Ishikawa (cell line): Measurements from ENCODE around the gene PLCB1.

Experiments
- CEBPB ChIP-seq: IDR thresholded peaks from 2 replicates; pipeline ENCODE4 v1.6.1; 2012
- CREB1 ChIP-seq: IDR thresholded peaks from 2 replicates; pipeline ENCODE4 v1.6.1; 2012; ENCODE audit warnings: low read depth
- EGR1 ChIP-seq: IDR thresholded peaks from 2 replicates; pipeline ENCODE4 v1.6.1; 2012
- EP300 ChIP-seq: IDR thresholded peaks from 2 replicates; pipeline ENCODE4 v1.6.1; 2012; ENCODE audit warnings: borderline replicate concordance
- FOXM1 ChIP-seq: IDR thresholded peaks from 2 replicates; pipeline ENCODE4 v1.6.1; 2012; ENCODE audit warnings: low read depth, borderline replicate concordance
- MAX ChIP-seq: IDR thresholded peaks from 2 replicates; pipeline ENCODE4 v1.6.1; 2012
- NFIC ChIP-seq: IDR thresholded peaks from 2 replicates; pipeline ENCODE4 v1.6.1; 2012
- RAD21 ChIP-seq: IDR thresholded peaks from 2 replicates; pipeline ENCODE4 v1.6.1; 2012; ENCODE audit warnings: low read depth
- TAF1 ChIP-seq: IDR thresholded peaks from 2 replicates; pipeline ENCODE4 v1.6.1; 2012; ENCODE audit warnings: low read depth, mild to moderate bottlenecking
- TCF12 ChIP-seq: IDR thresholded peaks from 2 replicates; pipeline ENCODE4 v1.6.1; 2012; ENCODE audit warnings: low read depth
- TEAD4 ChIP-seq: IDR thresholded peaks from 2 replicates; pipeline ENCODE4 v1.6.1; 2012
- YY1 ChIP-seq: IDR thresholded peaks from 2 replicates; pipeline ENCODE4 v1.6.1; 2012; ENCODE audit warnings: low read depth
- ZBTB7A ChIP-seq: IDR thresholded peaks from 2 replicates; pipeline ENCODE4 v1.6.1; 2012; ENCODE audit warnings: low read depth
- TF ChIP-seq, protein P1 (sequence below): IDR thresholded peaks from 2 replicates; pipeline ENCODE4 v1.6.1; 2012; ENCODE audit warnings: low read depth, mild to moderate bottlenecking
- TF ChIP-seq, protein P2 (sequence below): IDR thresholded peaks from 2 replicates; pipeline ENCODE4 v1.6.1; 2012

The PLCB1 gene

DNA sequence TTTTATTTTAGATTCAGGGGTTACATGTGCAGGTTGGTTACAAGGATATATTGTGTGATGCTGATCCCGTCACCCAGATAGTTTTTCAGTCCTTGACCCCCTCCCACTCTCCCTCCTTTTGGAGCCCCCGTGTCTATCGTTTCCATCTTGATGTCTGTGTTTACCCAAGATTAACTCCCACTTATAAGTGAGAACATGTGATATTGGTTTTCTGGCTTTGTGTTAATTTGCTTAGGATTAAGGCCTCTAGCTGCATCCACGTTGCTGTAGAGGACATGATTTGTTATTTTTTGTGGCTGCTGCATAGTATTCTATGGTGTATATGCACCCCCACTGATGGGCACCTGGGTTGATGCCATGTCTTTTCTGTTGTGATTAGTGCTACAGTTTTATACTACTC lies 178.6 kb downstream of the PLCB1 start:
- TF ChIP-seq TCF12 (no peak), EGR1 (no peak)
- TF ChIP-seq, protein P1, sequence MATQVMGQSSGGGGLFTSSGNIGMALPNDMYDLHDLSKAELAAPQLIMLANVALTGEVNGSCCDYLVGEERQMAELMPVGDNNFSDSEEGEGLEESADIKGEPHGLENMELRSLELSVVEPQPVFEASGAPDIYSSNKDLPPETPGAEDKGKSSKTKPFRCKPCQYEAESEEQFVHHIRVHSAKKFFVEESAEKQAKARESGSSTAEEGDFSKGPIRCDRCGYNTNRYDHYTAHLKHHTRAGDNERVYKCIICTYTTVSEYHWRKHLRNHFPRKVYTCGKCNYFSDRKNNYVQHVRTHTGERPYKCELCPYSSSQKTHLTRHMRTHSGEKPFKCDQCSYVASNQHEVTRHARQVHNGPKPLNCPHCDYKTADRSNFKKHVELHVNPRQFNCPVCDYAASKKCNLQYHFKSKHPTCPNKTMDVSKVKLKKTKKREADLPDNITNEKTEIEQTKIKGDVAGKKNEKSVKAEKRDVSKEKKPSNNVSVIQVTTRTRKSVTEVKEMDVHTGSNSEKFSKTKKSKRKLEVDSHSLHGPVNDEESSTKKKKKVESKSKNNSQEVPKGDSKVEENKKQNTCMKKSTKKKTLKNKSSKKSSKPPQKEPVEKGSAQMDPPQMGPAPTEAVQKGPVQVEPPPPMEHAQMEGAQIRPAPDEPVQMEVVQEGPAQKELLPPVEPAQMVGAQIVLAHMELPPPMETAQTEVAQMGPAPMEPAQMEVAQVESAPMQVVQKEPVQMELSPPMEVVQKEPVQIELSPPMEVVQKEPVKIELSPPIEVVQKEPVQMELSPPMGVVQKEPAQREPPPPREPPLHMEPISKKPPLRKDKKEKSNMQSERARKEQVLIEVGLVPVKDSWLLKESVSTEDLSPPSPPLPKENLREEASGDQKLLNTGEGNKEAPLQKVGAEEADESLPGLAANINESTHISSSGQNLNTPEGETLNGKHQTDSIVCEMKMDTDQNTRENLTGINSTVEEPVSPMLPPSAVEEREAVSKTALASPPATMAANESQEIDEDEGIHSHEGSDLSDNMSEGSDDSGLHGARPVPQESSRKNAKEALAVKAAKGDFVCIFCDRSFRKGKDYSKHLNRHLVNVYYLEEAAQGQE = no peak

DNA sequence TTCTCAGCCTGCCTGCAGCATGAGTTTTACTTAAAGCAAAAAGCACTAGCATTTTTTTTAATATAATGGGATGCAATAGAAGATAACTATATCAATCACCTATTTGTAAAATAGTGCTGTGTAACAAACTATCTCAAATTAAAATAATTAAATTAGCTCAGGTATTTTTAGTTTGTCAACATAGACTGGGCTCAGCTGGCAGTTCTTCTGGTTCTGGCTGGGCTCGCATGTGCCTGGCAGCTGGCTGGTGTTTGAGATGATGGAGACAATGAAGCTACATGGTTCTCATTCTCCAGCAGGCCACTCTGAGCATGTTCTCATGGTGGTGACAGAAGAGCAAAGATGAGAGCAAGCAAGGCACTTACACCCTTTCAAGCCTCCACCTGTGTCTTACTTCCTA lies 181.0 kb downstream of the PLCB1 start:
- TF ChIP-seq TAF1 (no peak), FOXM1 (no peak), NFIC (no peak), TEAD4 (no peak)

DNA sequence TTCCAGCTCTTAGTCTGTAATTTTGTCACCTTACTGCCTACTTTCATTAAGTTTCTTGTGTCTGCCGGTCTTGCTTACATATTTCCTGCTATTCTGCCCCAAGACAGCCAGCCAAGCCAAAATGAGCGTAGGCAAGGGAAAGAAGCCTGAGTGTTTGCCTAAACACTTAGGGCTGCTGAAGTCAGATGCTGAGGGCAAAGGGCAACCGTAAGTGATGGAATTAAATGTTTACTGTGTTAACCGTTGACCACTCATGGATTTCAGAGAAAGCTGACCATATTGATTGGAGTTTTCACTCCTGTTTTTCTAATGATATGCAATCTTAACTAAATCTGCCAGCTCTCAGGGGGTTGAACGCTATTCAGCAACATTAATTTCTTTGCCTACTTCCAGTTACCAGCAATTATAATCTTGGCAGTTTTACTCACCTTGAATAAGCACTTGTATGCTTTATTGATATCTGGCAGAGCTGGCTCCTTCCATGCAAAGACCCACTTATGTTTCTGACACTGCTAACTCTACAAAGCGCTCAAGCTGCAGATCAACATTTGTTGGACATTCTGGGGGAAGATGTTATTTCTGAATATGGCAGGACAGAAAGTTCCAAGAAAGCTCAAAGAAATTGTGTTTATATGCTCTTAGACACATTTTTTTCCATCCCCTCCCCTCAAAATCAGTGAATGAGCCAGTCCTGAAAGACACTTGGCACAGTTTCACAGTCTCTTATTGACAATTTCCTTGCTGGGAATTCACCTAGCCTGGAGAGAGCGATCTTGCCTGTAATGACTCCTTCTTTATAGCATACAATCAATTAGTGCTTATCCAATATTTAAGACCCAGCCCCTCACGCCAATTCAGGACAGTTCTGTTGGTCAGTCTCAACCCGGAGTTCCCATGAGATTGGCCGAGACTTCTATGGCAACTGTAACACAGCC lies 183.8 kb downstream of the PLCB1 start:
- TF ChIP-seq TEAD4 = no peak
- no peak for TF ChIP-seq CEBPB
- no peak for TF ChIP-seq YY1
- TF ChIP-seq NFIC = no peak
- no peak for TF ChIP-seq MAX
- TF ChIP-seq ZBTB7A = no peak
- no peak for TF ChIP-seq TAF1
- no peak for TF ChIP-seq TCF12

DNA sequence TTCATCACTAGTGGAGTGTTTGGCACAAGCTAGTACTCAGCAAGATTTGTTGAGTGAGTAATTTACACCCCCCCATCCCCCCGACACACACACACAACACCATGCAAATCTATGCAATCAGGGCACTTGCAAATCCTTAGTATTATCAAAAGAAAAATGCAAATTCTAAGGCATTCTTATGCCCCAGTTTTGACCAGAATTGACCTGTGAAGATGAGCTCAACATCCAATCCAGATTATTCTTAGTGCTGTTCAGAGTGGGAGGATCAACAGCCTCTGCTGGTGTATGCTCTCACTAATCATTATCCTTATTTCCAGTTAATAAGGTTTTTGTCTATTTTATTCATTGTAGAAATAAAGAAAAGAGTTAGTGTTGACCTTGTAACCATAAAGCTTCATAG lies 185.4 kb downstream of the PLCB1 start:
- TF ChIP-seq TCF12 = no peak
- no peak for TF ChIP-seq TEAD4
- no peak for TF ChIP-seq EP300
- TF ChIP-seq MAX = no peak
- TF ChIP-seq CEBPB = no peak
- TF ChIP-seq NFIC = no peak
- no peak for TF ChIP-seq TAF1
- TF ChIP-seq, protein P1 = no peak

DNA sequence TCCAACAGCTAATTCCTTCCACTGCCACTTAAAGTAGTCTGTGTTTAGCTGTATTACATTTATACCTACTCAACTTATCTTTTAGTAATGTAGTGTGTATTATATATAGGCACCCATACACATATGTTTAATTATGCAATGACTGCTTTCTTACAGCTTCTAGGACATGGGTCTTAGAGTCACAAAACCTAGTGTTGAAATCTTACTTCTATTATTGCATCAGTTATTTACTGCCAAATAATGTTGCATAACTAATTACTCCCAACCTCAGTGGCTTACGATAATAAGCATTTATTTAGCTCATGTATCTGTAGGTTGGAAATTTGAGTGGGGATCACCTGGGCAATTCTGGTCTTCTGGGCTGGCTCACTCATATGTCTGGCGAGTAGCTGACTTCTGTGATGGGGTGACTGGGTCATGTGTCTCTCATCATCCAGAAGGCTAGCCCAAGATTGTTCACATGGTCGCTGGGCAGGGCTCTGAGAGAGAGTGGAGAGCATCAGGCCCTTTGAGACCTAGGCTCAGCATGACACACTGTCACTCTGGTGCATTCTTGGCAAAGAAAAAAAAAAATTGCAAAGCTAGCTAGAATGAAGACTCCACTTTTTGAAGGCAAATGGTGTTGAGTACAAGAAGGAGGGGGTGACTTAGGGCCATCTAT lies 187.0 kb downstream of the PLCB1 start:
- no peak for TF ChIP-seq EP300
- TF ChIP-seq NFIC = no peak
- TF ChIP-seq FOXM1 = no peak
- no peak for TF ChIP-seq YY1
- no peak for TF ChIP-seq TCF12
- no peak for TF ChIP-seq TEAD4
- no peak for TF ChIP-seq ZBTB7A
- TF ChIP-seq EGR1 = no peak
- no peak for TF ChIP-seq TAF1
- no peak for TF ChIP-seq RAD21
- no peak for TF ChIP-seq CREB1
- TF ChIP-seq, protein P2, sequence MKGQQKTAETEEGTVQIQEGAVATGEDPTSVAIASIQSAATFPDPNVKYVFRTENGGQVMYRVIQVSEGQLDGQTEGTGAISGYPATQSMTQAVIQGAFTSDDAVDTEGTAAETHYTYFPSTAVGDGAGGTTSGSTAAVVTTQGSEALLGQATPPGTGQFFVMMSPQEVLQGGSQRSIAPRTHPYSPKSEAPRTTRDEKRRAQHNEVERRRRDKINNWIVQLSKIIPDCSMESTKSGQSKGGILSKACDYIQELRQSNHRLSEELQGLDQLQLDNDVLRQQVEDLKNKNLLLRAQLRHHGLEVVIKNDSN = no peak

DNA sequence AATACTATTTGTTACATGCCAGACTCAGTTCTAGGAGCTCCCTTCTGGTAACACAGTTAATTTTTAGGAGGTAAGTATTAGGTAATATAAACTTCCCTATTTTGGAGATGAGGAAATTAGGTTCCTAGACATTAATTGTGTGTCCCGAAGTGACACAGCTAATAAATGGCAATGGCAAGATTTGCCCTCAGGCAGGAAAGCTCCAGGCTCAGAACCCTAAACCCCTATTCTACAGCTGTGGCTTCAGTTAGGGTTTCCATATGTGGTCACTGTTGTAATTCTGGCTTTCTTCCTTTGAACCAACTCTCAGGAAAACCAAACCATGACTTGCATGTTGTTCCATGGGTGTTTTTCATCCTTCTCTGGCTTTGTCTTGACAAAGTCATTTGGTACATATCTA lies 188.2 kb downstream of the PLCB1 start:
- TF ChIP-seq TEAD4 (no peak), EP300 (no peak), EGR1 (no peak), FOXM1 (no peak), RAD21 (no peak), TCF12 (no peak), NFIC (no peak), CREB1 (no peak), CEBPB (no peak), MAX (no peak), ZBTB7A (no peak), YY1 (no peak), TAF1 (no peak)
- TF ChIP-seq, protein P2 = no peak
- TF ChIP-seq, protein P1 = no peak
